ENCODE data around the gene MRPS34.

Gene MRPS34

GRCh38 chr16:1794221-1794871 is 21.4 kb upstream of the MRPS34 start:
- DNase-seq = peak in 1 of 2 experiments; percentile 45

- peak in 1 of 2 experiments; percentile 21 for DNase-seq
These were observed 20.8 kb upstream of the MRPS34 start, which contains the start of gene IGFALS for GRCh38 chr16:1793578-1794220. Gene IGFALS, minus strand, starts transcription at chr16:1793705. Its CDS starts 53 bp downstream, at chr16:1793652.

GRCh38 chr16:1792836-1793577 is 20.1 kb upstream of the MRPS34 start:
- DNase-seq = no peak

- no peak for DNase-seq
These were observed 19.2 kb upstream of the MRPS34 start for GRCh38 chr16:1791943-1792812.

- DNase-seq = no peak
These were observed 18.5 kb upstream of the MRPS34 start for GRCh38 chr16:1791256-1791942.

- no peak for DNase-seq
These were observed 17.8 kb upstream of the MRPS34 start for GRCh38 chr16:1790611-1791255.

- DNase-seq = no peak
These were observed 17.3 kb upstream of the MRPS34 start for GRCh38 chr16:1790261-1790610.

- DNase-seq = no peak
These were observed 16.7 kb upstream of the MRPS34 start for GRCh38 chr16:1789643-1790045.

- DNase-seq = no peak
These were observed 15.8 kb upstream of the MRPS34 start for GRCh38 chr16:1788708-1789100.

GRCh38 chr16:1788095-1788707 is 15.3 kb upstream of the MRPS34 start:
- DNase-seq = no peak

GRCh38 chr16:1787322-1788094 is 14.6 kb upstream of the MRPS34 start:
- no peak for DNase-seq

- DNase-seq = no peak
These were observed 14.1 kb upstream of the MRPS34 start for GRCh38 chr16:1787056-1787321.

GRCh38 chr16:1786242-1787055 is 13.5 kb upstream of the MRPS34 start:
- DNase-seq = no peak

GRCh38 chr16:1785846-1786170 is 12.9 kb upstream of the MRPS34 start:
- DNase-seq = no peak

GRCh38 chr16:1784977-1785845 is 12.3 kb upstream of the MRPS34 start:
- DNase-seq = no peak

- DNase-seq = peak; percentile 99
These were observed 9.7 kb upstream of the MRPS34 start, which contains the start of the genes NUBP2 and SPSB3 for GRCh38 chr16:1782408-1783264. Gene NUBP2, plus strand, starts transcription at chr16:1782960. Its CDS starts 61 bp downstream, at chr16:1783021. Gene SPSB3, minus strand, starts transcription at chr16:1782571. Its CDS starts 1,088 bp downstream, at chr16:1781483.

- no peak for DNase-seq
These were observed 8.9 kb upstream of the MRPS34 start for GRCh38 chr16:1781758-1782407.
